WTC11 (cell line): ENCODE results near the gene FTCD. TPM values are rescaled to one million over a fixed set of nuclear protein-coding genes. Genes with fewer than 3 reads are reported as not detected.

ENCODE experiments used
- ATAC-seq: fragments of 200-7000 bp; cut with Tn5 transposase; 2 replicates; pipeline ENCODE4 v1.10.0; 2021; ENCODE audit warnings: mild to moderate bottlenecking, moderate library complexity
- CTCF ChIA-PET: fragments of 300-600 bp; sonication (Branson Sonifier 250); formaldehyde crosslinking; loops from one replicate; lab custom pipeline; 2021; ENCODE audit warnings: antibody characterized with exemption; lab: Charles Lee
- POLR2A ChIA-PET: fragments of 350-600 bp; sonication (Branson Sonifier 250); formaldehyde crosslinking; loops from one replicate; lab custom pipeline; 2021; ENCODE audit warnings: antibody characterized with exemption; lab: Charles Lee
- DNase-seq: peaks from one replicate; pipeline ENCODE4 v3.0.0; 2021; ENCODE audit warnings: low spot score
- H3K27ac Mint-ChIP-seq: 2 replicates; pipeline ENCODE4 v1.8.0; 2021; ENCODE audit warnings: mixed read lengths
- H3K27me3 Mint-ChIP-seq: 2 replicates; pipeline ENCODE4 v1.8.0; 2021; ENCODE audit warnings: low read depth, mild to moderate bottlenecking, moderate library complexity, mixed read lengths
- H3K36me3 Mint-ChIP-seq: 2 replicates; pipeline ENCODE4 v1.8.0; 2021; ENCODE audit warnings: mixed read lengths
- H3K4me1 Mint-ChIP-seq: 2 replicates; pipeline ENCODE4 v1.8.0; 2022; ENCODE audit warnings: mixed read lengths
- H3K4me3 Mint-ChIP-seq: 2 replicates; pipeline ENCODE4 v1.8.0; 2021; ENCODE audit warnings: mild to moderate bottlenecking, moderate library complexity, mixed read lengths
- H3K9me3 Mint-ChIP-seq: 2 replicates; pipeline ENCODE4 v1.8.0; 2021; ENCODE audit warnings: mixed read lengths
- ARID4B ChIP-seq: sonication (generic); formaldehyde crosslinking; IDR thresholded peaks from 2 replicates; pipeline ENCODE4 v1.8.0; 2023; ENCODE audit warnings: missing genetic modification reagents, mild to moderate bottlenecking, borderline replicate concordance
- CTCF ChIP-seq: fragments of 200-600 bp; IDR thresholded peaks from 2 replicates; pipeline ENCODE4 v1.8.0; 2022; ENCODE audit warnings: antibody characterized with exemption
- ELF4 ChIP-seq: sonication (generic); formaldehyde crosslinking; IDR thresholded peaks from 2 replicates; pipeline ENCODE4 v1.8.1; 2022; ENCODE audit warnings: low read depth, mild to moderate bottlenecking, moderate library complexity, missing genetic modification reagents
- EMX1 ChIP-seq: fragments of 250-450 bp; sonication (Bioruptor Pico); IDR thresholded peaks from 2 replicates; pipeline ENCODE4 v1.8.0; 2021; ENCODE audit warnings: mild to moderate bottlenecking
- ETV6 ChIP-seq: sonication (generic); formaldehyde crosslinking; IDR thresholded peaks from 2 replicates; pipeline ENCODE4 v1.8.1; 2022; ENCODE audit warnings: mild to moderate bottlenecking, missing genetic modification reagents
- NR3C1 ChIP-seq: sonication (generic); formaldehyde crosslinking; conservative IDR thresholded peaks from 2 replicates; pipeline ENCODE4 v1.8.1; 2023; ENCODE audit warnings: low read depth, mild to moderate bottlenecking, missing genetic modification reagents
- STAT6 ChIP-seq: sonication (generic); formaldehyde crosslinking; conservative IDR thresholded peaks from 2 replicates; pipeline ENCODE4 v1.8.1; 2023; ENCODE audit warnings: mild to moderate bottlenecking, low read depth, missing genetic modification reagents, moderate library complexity
- ZNF396 ChIP-seq: fragments of 250-450 bp; sonication (Bioruptor Pico); IDR thresholded peaks from 2 replicates; pipeline ENCODE4 v1.8.0; 2021; ENCODE audit warnings: mild to moderate bottlenecking, moderate library complexity, borderline replicate concordance
- ZNF423 ChIP-seq: fragments of 250-450 bp; sonication (Bioruptor Pico); IDR thresholded peaks from 2 replicates; pipeline ENCODE4 v2.1.2; 2022; ENCODE audit warnings: mild to moderate bottlenecking, moderate library complexity
- total RNA-seq: library from RNA; stranded (reverse); gene quantifications from 3 replicates; pipeline ENCODE4 v1.2.3, GENCODE V29; 2021
- TF ChIP-seq, protein P1 (sequence below): sonication (generic); formaldehyde crosslinking; IDR thresholded peaks from 2 replicates; pipeline ENCODE4 v1.8.0; 2022; ENCODE audit warnings: mild to moderate bottlenecking, missing genetic modification reagents
- TF ChIP-seq, protein P2 (sequence below): sonication (generic); formaldehyde crosslinking; IDR thresholded peaks from 2 replicates; pipeline ENCODE4 v1.8.0; 2023; ENCODE audit warnings: mild to moderate bottlenecking, missing genetic modification reagents
- TF ChIP-seq, protein P3 (sequence below): fragments of 250-450 bp; sonication (Bioruptor Pico); conservative IDR thresholded peaks from 2 replicates; pipeline ENCODE4 v1.9.0; 2021; ENCODE audit warnings: mild to moderate bottlenecking
- TF ChIP-seq, protein P4 (sequence below): sonication (generic); formaldehyde crosslinking; IDR thresholded peaks from 2 replicates; pipeline ENCODE4 v1.8.1; 2023; ENCODE audit warnings: mild to moderate bottlenecking, missing genetic modification reagents, moderate library complexity
- TF ChIP-seq, protein P5 (sequence below): sonication (generic); formaldehyde crosslinking; IDR thresholded peaks from 2 replicates; pipeline ENCODE4 v1.8.1; 2022; ENCODE audit warnings: mild to moderate bottlenecking, moderate library complexity, missing genetic modification reagents

The FTCD gene
- total RNA-seq, 1 experiment from 2014 or later: 6.1 TPM

DNA sequence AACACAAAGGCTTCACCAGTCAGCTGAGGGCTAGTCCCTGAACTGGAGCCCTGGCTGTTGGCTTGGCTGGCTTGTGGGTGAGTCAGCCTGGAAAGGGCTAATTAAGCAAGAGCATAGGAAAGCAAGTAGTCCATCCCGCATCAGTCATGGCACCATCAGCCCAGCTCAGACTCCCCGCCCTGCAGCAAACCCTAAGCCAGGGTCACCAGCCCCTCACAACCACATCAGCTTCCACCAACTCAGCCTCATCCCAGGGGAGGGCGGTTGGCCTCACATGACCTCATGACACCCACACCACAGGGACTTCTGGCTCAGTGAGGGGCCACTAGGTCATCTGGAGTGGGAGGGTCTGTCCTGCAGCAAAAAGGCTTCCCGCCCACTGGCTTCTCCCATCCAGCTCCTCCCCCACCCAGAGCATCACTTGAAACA is 35.9 kb upstream of the FTCD start (continued):
- TF ChIP-seq, protein P1, sequence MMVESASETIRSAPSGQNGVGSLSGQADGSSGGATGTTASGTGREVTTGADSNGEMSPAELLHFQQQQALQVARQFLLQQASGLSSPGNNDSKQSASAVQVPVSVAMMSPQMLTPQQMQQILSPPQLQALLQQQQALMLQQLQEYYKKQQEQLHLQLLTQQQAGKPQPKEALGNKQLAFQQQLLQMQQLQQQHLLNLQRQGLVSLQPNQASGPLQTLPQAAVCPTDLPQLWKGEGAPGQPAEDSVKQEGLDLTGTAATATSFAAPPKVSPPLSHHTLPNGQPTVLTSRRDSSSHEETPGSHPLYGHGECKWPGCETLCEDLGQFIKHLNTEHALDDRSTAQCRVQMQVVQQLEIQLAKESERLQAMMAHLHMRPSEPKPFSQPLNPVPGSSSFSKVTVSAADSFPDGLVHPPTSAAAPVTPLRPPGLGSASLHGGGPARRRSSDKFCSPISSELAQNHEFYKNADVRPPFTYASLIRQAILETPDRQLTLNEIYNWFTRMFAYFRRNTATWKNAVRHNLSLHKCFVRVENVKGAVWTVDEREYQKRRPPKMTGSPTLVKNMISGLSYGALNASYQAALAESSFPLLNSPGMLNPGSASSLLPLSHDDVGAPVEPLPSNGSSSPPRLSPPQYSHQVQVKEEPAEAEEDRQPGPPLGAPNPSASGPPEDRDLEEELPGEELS (CRISPR knock-in tag): no peak
- TF ChIP-seq ZNF396 (CRISPR knock-in tag) (no peak), ZNF423 (CRISPR knock-in tag) (no peak), ELF4 (CRISPR knock-in tag) (no peak), ARID4B (CRISPR knock-in tag) (no peak)
- TF ChIP-seq, protein P2, sequence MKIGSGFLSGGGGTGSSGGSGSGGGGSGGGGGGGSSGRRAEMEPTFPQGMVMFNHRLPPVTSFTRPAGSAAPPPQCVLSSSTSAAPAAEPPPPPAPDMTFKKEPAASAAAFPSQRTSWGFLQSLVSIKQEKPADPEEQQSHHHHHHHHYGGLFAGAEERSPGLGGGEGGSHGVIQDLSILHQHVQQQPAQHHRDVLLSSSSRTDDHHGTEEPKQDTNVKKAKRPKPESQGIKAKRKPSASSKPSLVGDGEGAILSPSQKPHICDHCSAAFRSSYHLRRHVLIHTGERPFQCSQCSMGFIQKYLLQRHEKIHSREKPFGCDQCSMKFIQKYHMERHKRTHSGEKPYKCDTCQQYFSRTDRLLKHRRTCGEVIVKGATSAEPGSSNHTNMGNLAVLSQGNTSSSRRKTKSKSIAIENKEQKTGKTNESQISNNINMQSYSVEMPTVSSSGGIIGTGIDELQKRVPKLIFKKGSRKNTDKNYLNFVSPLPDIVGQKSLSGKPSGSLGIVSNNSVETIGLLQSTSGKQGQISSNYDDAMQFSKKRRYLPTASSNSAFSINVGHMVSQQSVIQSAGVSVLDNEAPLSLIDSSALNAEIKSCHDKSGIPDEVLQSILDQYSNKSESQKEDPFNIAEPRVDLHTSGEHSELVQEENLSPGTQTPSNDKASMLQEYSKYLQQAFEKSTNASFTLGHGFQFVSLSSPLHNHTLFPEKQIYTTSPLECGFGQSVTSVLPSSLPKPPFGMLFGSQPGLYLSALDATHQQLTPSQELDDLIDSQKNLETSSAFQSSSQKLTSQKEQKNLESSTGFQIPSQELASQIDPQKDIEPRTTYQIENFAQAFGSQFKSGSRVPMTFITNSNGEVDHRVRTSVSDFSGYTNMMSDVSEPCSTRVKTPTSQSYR: no peak
- TF ChIP-seq, all 79 proteins: peak for 0

DNA sequence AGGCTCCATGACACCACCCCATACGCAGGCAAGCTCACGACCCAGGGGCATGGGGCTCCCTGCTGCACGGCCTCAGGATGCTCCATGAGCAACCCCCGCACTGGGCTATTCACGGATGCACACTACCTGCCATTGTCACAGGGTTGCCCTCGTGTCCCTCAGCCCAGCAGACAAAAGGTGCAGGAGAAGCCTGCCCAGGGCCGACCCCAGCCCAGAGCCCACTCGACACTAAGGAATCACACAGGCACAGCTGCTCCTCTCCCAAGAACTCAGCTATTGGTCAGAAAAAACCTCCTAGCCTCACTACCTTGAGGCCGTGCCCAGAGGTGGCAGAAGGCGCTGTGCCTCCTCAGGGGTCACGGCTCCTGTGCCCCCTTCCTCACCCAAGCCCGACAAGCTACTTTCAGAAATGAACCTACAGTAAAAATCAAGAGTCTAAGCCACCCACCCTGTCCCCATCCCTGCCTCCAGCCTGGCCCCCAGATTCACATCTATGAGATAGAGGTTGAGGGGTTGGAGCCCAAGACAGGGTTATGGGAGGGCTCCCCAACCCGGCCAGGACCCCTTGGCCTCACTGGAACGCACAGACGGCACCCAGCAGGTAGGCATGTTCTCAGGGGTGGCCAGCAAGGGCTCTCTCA is 35.2 kb upstream of the FTCD start:
- no peak for DNase-seq
- no peaks in the 10 kb centered on the region for H3K27me3 Mint-ChIP-seq
- H3K36me3 Mint-ChIP-seq: peaks cover 37% of the 10 kb centered on the region
- ChIA-PET CTCF (interaction anchor here (2.2 kb wide), 1 partner anchor 48 kb away, joined by 7 read pairs; no protein-coding TSS in a partner anchor), POLR2A (interaction anchor here (0.6 kb wide), 1 partner anchor 1261 kb away, joined by 3 read pairs; no protein-coding TSS in a partner anchor)
- H3K9me3 Mint-ChIP-seq: peaks cover 6% of the 10 kb centered on the region; the same call in 1 of the 2 replicates
- H3K4me3 Mint-ChIP-seq: no peak overlapping the region
- peaks cover 17% of the 10 kb centered on the region for H3K4me1 Mint-ChIP-seq
- no peak for ATAC-seq
- H3K27ac Mint-ChIP-seq: no peak overlapping the region
- TF ChIP-seq, protein P3, sequence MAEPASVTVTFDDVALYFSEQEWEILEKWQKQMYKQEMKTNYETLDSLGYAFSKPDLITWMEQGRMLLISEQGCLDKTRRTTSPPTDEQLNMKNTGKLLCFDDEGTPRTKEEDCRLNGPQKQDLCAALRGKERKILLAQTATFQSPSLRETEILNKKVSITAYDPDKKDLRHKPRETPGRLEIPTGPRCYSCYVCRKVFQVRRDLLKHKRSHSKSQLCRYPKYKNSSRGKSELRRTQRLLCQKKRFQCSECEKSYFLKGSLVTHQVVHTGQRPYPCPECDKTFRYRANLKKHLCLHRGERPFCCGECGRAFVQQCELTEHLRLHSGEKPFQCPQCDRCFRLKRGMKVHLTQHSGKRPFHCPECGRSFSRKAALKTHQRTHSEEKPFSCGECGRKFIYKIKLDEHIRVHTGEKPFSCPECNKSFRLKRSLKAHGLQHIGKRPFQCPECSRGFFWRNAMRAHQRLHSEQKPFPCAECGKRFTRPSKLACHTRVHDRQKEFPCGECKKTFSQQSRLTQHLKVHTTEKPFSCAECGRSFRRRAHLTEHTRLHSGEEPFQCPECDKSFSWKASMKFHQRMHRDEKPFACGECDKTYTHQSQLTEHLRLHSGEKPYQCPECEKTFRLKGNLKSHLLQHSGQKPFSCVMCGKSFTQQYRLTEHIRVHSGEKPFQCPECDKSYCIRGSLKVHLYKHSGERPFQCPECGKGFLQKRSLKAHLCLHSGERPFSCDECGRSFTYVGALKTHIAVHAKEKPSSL (CRISPR knock-in tag): no peak
- no peak for TF ChIP-seq EMX1 (CRISPR knock-in tag)
- TF ChIP-seq STAT6: no peak
- TF ChIP-seq CTCF: no peak
- TF ChIP-seq ETV6 (CRISPR knock-in tag): no peak
- TF ChIP-seq NR3C1 (CRISPR knock-in tag): no peak
- TF ChIP-seq, protein P4, sequence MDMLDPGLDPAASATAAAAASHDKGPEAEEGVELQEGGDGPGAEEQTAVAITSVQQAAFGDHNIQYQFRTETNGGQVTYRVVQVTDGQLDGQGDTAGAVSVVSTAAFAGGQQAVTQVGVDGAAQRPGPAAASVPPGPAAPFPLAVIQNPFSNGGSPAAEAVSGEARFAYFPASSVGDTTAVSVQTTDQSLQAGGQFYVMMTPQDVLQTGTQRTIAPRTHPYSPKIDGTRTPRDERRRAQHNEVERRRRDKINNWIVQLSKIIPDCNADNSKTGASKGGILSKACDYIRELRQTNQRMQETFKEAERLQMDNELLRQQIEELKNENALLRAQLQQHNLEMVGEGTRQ (CRISPR knock-in tag): no peak
- TF ChIP-seq, protein P5, sequence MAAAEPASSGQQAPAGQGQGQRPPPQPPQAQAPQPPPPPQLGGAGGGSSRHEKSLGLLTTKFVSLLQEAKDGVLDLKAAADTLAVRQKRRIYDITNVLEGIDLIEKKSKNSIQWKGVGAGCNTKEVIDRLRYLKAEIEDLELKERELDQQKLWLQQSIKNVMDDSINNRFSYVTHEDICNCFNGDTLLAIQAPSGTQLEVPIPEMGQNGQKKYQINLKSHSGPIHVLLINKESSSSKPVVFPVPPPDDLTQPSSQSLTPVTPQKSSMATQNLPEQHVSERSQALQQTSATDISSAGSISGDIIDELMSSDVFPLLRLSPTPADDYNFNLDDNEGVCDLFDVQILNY (CRISPR knock-in tag): no peak
